OCI-LY7 (cell line): Measurements from ENCODE around the gene CCDC174. TPM values are rescaled to one million over a fixed set of nuclear protein-coding genes. Genes with fewer than 3 reads are reported as not detected.

Experiments used
- BruUV-seq: library from RNA; stranded (reverse); fragments of 400-500 nt; replicated peaks from 2 replicates; lab custom pipeline; 2021; lab: Mats Ljungman, UMichigan
- CTCF ChIA-PET: fragments of 300-600 bp; sonication (Branson Sonifier 250); formaldehyde crosslinking; loops from one replicate; lab custom pipeline; 2022; ENCODE audit warnings: antibody characterized with exemption; ENCODE audit not compliant: unreplicated experiment; lab: Charles Lee
- POLR2A ChIA-PET: fragments of 300-600 bp; sonication (Branson Sonifier 250); formaldehyde crosslinking; loops from one replicate; lab custom pipeline; 2022; ENCODE audit warnings: antibody characterized with exemption; lab: Charles Lee
- DNase-seq: peaks from one replicate; pipeline ENCODE4 v3.0.0-alpha.2; 2015; ENCODE audit warnings: low spot score
- H2AFZ ChIP-seq: fragments of 200-600 bp; sonication (generic), shearing (Covaris generic); 2 replicates; pipeline ENCODE4 v1.6.1; 2014; ENCODE audit warnings: mild to moderate bottlenecking, antibody characterized with exemption, low read length, moderate library complexity
- H3K27ac ChIP-seq: fragments of 200-600 bp; sonication (generic); 2 replicates; pipeline ENCODE4 v1.5.1; 2014; ENCODE audit warnings: mixed run types, low read depth, mild to moderate bottlenecking, moderate library complexity, low read length, inconsistent platforms; ENCODE audit not compliant: poor library complexity, severe bottlenecking
- H3K36me3 ChIP-seq: fragments of 200-600 bp; sonication (generic); 2 replicates; pipeline ENCODE4 v1.6.1; 2014; ENCODE audit warnings: mild to moderate bottlenecking, antibody characterized with exemption, low read length, moderate library complexity, mixed read lengths; ENCODE audit not compliant: insufficient read depth
- H3K4me1 ChIP-seq: fragments of 200-600 bp; sonication (generic); 2 replicates; pipeline ENCODE4 v1.5.1; 2014; ENCODE audit warnings: mild to moderate bottlenecking, low read length; ENCODE audit not compliant: insufficient read depth, poor library complexity, severe bottlenecking
- H3K4me2 ChIP-seq: fragments of 200-600 bp; sonication (generic); 2 replicates; pipeline ENCODE4 v1.6.1; 2014; ENCODE audit warnings: mild to moderate bottlenecking, low read length
- H3K4me3 ChIP-seq: fragments of 200-600 bp; sonication (generic); 2 replicates; pipeline ENCODE4 v1.5.1; 2014; ENCODE audit warnings: mild to moderate bottlenecking, low read depth, low read length; ENCODE audit not compliant: poor library complexity, severe bottlenecking
- H3K79me2 ChIP-seq: fragments of 200-600 bp; sonication (generic); 2 replicates; pipeline ENCODE4 v1.6.1; 2016; ENCODE audit warnings: low read depth, mild to moderate bottlenecking, low read length, moderate library complexity, mixed read lengths; ENCODE audit not compliant: insufficient read depth
- H3K9me2 ChIP-seq: fragments of 200-600 bp; sonication (generic); 2 replicates; pipeline ENCODE4 v1.6.1; 2016; ENCODE audit warnings: mild to moderate bottlenecking, low read length, mixed read lengths; ENCODE audit not compliant: insufficient read depth
- H3K9me3 ChIP-seq: fragments of 200-600 bp; sonication (generic); 2 replicates; pipeline ENCODE4 v1.6.1; 2014; ENCODE audit warnings: mild to moderate bottlenecking, mixed run types, low read length, mixed read lengths
- H4K20me1 ChIP-seq: fragments of 200-600 bp; sonication (generic); 2 replicates; pipeline ENCODE4 v1.6.1; 2014; ENCODE audit warnings: mild to moderate bottlenecking, antibody characterized with exemption, low read length, moderate library complexity, mixed read lengths; ENCODE audit not compliant: insufficient read depth
- EZH2phosphoT487 ChIP-seq: fragments of 200-600 bp; sonication (generic); IDR thresholded peaks from 2 replicates; pipeline ENCODE4 v1.6.1; 2018; ENCODE audit warnings: low read depth, borderline replicate concordance, mild to moderate bottlenecking, mixed run types, antibody characterized with exemption, low read length, moderate library complexity, mixed read lengths
- intact Hi-C: fragments of 100-400 bp; cut with micrococcal nuclease; formaldehyde crosslinking; loops from one replicate; pipeline ENCODE4 v1.10.0; 2022; ENCODE audit not compliant: unreplicated experiment
- total RNA-seq, 2 experiments: library from RNA; depleted of rRNA in 1 of 2; stranded (reverse); fragments of >200 nt in 1 of 2; shearing (Covaris generic) in 1 of 2; gene quantifications; 2 replicates each; pipeline ENCODE4 v1.2.3, GENCODE V29; 2014 to 2022
- TF ChIP-seq, protein P1 (sequence below): fragments of 200-600 bp; sonication (generic); conservative IDR thresholded peaks from 2 replicates; pipeline ENCODE4 v1.5.1; 2014; ENCODE audit warnings: mild to moderate bottlenecking, antibody characterized with exemption, low read length, moderate library complexity, mixed read lengths

CCDC174 gene
- total RNA-seq, 2 experiments from 2014 or later, result 11.2 to 22.7 TPM

DNA sequence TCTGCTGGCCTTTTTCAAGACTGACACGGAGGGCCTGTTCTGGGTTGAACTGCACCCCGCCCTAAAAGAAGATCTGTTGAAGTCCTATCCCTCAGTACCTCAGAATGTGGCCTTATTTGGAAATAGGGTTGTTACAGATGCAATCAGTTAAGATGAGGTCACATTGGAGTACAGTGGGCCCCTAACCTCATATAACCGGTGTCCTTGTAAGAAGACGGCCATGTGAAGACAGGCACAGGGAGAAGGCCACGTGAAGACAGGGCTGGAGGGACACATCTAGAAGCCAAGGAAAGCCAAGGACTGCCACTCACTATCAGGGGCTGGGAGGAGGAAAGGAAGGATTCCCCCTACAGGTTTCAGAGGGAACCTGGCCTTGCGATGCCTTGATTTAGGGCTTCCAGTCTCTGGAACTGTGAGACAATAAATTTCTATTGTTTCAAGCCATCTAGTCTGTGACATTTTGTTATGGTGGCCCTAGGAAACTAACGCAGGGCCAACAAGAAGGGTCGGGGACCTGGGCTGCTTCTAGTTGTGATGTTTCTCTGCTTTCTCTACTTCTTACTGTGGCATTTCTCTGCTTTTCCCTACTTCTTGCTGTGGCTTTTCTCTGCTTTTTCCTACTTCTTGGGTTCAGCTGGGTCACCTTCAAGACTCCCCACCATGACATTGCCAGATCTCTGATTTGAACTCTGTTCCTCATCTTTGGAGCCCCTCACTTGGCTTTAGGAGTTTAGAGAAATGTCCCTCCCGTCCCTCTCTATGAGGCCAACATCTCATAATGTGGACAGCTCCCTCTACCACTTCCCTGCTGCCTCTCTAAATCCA is 4.8 kb upstream of the CCDC174 start:
- no peak for DNase-seq

DNA sequence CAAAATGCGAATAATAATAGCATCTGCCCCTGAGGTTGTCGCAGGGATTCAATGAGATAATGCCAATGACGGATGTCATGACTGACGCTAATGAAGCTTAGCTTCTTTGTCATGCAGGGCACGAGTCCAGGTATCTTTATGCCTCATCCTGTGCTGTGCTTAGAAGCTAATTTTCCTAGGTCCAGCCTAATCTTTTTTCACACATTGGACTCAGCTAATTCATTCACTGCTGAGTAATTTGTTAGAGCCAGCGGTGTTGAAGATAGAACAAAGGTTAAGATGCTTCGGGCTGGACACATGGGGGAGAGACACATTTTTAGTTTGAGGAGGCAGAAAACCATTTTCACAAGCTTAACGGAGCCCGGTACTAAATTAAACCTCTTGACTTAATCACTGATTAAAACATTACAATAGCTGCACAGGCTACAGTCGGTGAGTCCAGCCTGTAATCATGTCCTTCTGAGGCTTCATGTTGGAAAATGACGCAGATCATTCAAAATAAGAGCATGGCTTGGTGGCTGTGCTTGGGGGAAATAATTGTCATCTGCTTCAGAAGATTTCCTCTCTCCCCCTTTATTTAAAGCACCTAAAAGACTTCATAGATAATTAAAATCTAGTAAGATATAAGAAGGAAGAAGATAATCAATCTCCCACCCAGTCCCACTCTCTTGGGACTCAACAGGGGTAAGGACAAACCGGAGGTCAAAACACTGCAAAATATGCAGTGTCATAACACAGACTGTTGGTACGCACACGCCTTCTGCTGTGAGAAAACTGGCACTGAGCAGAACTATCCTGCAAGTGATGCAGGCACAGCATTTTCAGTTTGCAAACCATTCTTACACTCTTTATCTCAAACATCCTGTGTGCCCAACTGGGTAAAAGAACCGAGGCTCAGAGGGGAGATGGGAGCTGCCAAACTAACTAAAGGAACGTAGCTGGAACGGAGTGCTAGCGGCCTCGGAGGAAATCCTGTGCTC is 3.3 kb upstream of the CCDC174 start:
- Histone ChIP-seq H3K4me3 (no peak overlapping the region), H3K4me2 (no peak overlapping the region), H4K20me1 (no peaks in the 10 kb centered on the region), H2AFZ (no peak overlapping the region), H3K79me2 (peaks cover 16% of the 10 kb centered on the region), H3K27ac (no peak overlapping the region), H3K9me3 (no peaks in the 10 kb centered on the region), H3K36me3 (no peaks in the 10 kb centered on the region), H3K9me2 (no peaks in the 10 kb centered on the region), H3K4me1 (peaks cover 15% of the 10 kb centered on the region)
- POLR2A ChIA-PET, result no interaction called here
- intact Hi-C loops, result no loop called here
- BruUV-seq, result no TSS peak
- no peak for TF ChIP-seq EZH2phosphoT487
- TF ChIP-seq, protein P1, sequence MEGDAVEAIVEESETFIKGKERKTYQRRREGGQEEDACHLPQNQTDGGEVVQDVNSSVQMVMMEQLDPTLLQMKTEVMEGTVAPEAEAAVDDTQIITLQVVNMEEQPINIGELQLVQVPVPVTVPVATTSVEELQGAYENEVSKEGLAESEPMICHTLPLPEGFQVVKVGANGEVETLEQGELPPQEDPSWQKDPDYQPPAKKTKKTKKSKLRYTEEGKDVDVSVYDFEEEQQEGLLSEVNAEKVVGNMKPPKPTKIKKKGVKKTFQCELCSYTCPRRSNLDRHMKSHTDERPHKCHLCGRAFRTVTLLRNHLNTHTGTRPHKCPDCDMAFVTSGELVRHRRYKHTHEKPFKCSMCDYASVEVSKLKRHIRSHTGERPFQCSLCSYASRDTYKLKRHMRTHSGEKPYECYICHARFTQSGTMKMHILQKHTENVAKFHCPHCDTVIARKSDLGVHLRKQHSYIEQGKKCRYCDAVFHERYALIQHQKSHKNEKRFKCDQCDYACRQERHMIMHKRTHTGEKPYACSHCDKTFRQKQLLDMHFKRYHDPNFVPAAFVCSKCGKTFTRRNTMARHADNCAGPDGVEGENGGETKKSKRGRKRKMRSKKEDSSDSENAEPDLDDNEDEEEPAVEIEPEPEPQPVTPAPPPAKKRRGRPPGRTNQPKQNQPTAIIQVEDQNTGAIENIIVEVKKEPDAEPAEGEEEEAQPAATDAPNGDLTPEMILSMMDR, result no peak
- no peak for DNase-seq
- CTCF ChIA-PET, result no interaction called here

More for the DNA sequence above, 4.8 kb upstream of the CCDC174 start:
- Histone ChIP-seq H3K4me3 (no peak overlapping the region), H3K36me3 (no peaks in the 10 kb centered on the region), H3K9me3 (no peaks in the 10 kb centered on the region), H3K9me2 (no peaks in the 10 kb centered on the region), H3K4me2 (no peak overlapping the region), H2AFZ (no peak overlapping the region), H3K79me2 (peaks cover 1% of the 10 kb centered on the region; the same call in 1 of the 2 replicates), H4K20me1 (no peaks in the 10 kb centered on the region), H3K4me1 (peaks cover 4% of the 10 kb centered on the region), H3K27ac (no peak overlapping the region)
- CTCF ChIA-PET, result no interaction called here
- TF ChIP-seq, protein P1, result no peak
- POLR2A ChIA-PET, result no interaction called here
- intact Hi-C loops, result no loop called here
- BruUV-seq, result no TSS peak
